Measurements from ENCODE around the gene ARHGAP30. TPM values are rescaled to one million over a fixed set of nuclear protein-coding genes. Genes with fewer than 3 reads are reported as not detected.
"Not testable (repeated sequence)": the region's sequence is repeated elsewhere in the genome, so short reads cannot be mapped to it uniquely, and the experiment has no call there.

Gene ARHGAP30
- polyA plus RNA-seq, 3 donors, result 2.3 to 10.8 (median 9.8) TPM

- WGBS, 3 donors, result 11 to 15% (median 13%) methylated on average over 34 of the region's 34 CpGs
- H3K27ac ChIP-seq (ENCODE audit: low read depth, low read length), result no peak overlapping the region
Observed at GRCh38 chr1:161021165-161021969, 48.3 kb downstream of the ARHGAP30 start.

GRCh38 chr1:161020509-161021164 is 49.1 kb downstream of the ARHGAP30 start, which contains the start of gene F11R:
F11R (minus strand) TSS chr1:161021152; CDS start chr1:161021073, 79 bp downstream.
- WGBS, 3 donors, result 0 to 1% (median 0%) methylated on average over 36 of the region's 36 CpGs
- no peak within 1 kb of the TSS for H3K27ac ChIP-seq (ENCODE audit: low read depth, low read length)

DNA sequence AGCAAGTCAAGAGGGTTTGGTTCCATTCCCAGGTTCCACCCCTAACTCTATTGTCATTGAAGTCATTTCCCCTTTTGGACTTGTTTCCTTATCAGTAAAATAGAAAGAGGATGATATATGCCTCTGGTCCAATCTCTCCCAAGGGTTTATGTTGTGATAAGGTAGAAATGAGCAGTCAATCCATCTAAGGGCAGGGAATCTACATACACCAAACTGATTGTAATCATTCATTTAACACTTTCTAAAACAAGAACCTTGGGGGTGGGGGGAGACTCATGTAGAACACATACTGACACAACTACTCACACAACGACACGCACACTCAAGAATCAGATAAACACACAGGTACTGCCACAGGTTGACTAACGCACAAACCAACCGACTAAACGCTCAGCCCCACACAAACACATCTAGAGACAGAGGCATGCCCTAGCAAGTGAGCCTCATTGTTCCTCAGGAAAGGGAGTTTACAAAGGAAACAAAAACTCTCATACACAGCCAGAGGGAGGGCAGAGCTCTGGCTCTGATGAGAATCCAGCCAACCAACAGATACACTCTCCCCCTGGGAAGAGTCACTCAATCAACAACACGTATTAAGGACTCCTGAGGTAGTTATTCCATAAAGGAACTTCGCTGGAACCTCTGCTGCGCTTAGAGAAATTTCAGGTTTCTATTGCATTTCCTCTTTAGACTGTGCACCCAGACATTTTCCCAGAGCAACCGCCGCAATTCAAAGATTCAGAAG is 49.8 kb downstream of the ARHGAP30 start:
- no peak overlapping the region for H3K27ac ChIP-seq (ENCODE audit: low read depth, low read length)
- 4 to 19% (median 13%) methylated on average over 10 of the region's 10 CpGs for WGBS, 3 donors

- WGBS, 3 donors, result 67 to 78% (median 67%) methylated on average over 15 of the region's 15 CpGs
- not testable (repeated sequence) for H3K27ac ChIP-seq (ENCODE audit: low read depth, low read length)
Observed at GRCh38 chr1:161019111-161019660, 50.5 kb downstream of the ARHGAP30 start.

DNA sequence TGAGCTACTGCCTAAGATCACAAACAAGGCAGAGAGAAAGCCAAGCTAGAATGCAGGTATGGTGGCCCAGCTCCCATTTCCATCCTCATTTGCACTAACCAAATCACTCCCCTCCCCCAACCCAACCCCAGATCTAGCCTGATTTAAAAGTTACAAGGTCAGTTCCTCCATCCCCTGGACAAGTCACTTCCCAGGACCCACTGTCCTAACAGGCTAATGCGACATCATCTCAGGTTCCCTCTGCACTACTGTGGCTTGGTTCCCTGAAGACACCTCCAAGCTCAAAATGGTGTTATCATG is 51.1 kb downstream of the ARHGAP30 start:
- 58 to 85% (median 78%) methylated on average over 1 of the region's 1 CpG for WGBS, 3 donors
- H3K27ac ChIP-seq (ENCODE audit: low read depth, low read length), result no peak overlapping the region

DNA sequence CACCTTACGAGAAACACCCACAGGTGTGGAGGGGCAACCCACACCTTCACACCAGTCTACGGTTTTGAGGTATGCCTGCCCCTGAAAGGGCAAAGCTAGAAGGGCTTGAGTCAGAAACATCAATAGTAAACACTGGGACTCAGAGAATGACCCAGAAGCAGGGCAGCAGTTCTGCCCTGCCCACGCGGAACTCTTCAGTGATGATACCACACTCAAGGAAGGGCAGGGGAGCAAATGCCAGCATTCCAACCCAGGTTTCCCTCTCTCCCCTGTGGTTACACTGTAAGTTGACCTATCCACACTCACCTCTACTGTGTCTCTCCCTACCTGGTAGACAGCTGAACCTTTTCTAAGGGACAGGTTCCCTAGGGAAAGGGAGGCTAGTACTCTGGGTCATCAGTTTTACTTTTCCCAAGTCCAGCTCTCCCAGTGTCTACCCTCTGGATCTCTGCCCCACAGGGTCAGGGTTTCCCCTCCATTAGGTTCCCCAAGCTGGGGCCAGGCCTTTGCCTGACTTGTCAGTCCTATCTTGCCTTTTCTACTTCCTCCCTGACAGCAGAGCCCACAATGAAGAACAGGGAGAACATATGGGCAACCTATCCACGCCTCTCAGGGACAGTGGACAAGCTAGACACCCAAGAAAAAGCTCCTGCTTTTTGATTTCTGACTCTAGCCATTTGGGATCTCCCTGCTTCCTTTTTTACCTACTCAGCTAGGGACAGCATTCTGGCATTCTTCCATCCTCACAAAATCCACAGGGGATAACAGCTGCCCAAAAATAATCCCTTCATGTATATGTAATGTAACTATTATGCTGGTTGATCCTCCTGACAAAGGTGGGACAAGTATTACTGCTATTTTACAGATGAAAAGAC is 51.7 kb downstream of the ARHGAP30 start:
- 66 to 87% (median 83%) methylated on average over 5 of the region's 5 CpGs for WGBS, 3 donors
- no peak overlapping the region for H3K27ac ChIP-seq (ENCODE audit: low read depth, low read length)

DNA sequence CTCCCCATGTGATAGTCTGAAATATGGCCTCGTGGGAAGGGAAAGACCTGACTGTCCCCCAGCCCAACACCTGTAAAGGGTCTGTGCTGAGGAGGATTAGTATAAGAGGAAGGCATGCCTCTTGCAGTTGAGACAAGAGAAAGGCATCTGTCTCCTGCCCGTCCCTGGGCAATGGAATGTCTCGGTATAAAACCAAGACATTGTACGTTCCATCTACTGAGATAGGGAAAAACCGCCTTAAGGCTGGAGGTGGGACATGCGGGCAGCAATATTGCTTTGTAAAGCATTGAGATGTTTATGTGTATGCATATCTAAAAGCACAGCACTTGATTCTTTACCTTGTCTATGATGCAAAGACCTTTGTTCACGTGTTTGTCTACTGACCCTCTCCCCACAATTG is 52.5 kb downstream of the ARHGAP30 start:
- 71 to 80% (median 80%) methylated on average over 6 to 7 of the region's 7 CpGs for WGBS, 3 donors
- H3K27ac ChIP-seq (ENCODE audit: low read depth, low read length), result not testable (repeated sequence)

- H3K27ac ChIP-seq (ENCODE audit: low read depth, low read length), result not testable (repeated sequence)
- 25 to 42% (median 34%) methylated on average over 1 of the region's 1 CpG for WGBS, 3 donors
Observed at GRCh38 chr1:161016683-161017082, 53.0 kb downstream of the ARHGAP30 start.

DNA sequence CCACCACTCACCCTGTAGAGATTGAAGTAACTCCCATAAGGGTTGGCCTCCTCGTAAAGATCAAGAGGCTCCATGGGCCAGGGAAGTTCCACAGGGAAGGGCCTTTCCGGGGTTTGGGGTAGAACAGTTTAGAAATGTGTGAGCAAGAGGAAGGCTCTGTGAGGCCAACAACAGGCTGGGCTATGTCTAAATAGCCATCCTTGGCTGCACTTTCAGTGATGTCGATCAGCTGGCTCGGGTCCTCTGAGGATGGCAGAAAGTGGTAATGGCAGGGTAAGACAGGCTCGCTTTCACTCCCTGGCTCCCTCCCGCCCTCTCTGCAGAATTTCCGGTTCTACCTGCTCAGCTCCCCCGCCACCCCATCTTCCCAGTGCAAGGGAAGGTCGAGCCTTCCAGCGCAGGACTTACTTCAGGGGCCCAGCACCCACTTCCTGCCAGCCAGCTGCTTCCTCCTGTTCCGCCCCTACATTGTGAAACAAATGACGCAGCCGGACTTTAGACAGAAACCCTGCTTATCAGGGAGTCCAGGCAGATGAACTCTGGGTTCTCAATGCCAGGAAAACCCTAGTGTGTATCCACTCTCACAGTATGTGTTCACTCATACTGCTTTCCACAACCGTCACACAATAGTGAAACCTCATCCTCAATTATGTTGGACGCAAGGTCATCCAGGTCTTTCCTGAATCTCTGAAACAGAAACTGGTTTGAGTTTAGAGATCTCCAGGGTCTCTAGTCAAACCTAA is 56.0 kb downstream of the ARHGAP30 start:
- WGBS, 3 donors, result 16 to 19% (median 16%) methylated on average over 15 of the region's 15 CpGs
- H3K27ac ChIP-seq (ENCODE audit: low read depth, low read length), result no peak overlapping the region

DNA sequence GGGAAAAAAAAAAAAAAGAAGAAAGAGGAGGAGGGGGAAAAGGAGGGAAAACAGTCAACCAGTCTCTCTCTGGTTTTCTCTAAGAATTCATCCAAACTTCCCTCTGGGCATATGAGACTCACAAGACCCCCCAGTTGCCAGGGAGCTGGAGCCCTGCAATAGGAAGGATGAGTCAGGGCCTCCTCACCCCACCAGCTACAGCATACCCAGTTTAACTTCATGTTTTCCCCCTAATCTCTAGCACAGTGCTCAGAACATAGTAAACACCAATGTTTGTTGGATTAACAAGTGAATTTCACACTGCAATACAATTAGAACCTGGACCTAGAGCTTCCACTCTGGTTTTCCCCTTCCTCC is 56.6 kb downstream of the ARHGAP30 start:
- no peak overlapping the region for H3K27ac ChIP-seq (ENCODE audit: low read depth, low read length)

DNA sequence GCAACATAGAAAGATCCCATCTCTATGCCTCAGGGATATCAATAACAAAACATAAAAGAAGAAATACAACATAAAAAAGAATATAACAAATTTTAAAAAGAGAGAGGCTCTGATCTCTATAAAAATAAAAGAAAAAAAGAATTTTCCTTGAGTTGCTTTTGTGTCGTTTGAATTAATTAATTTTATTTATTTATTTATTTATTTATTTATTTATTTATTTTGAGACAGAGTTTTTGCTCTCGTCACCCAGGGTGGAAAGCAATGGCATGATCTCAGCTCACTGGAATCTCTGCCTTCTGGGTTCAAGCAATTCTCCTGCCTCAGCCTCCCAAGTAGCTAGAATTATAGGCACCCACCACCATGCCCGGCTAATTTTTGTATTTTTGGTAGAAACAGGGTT is 57.3 kb downstream of the ARHGAP30 start:
- WGBS, 3 donors, result 82 to 95% (median 91%) methylated on average over 3 of the region's 3 CpGs
- H3K27ac ChIP-seq (ENCODE audit: low read depth, low read length), result no peak overlapping the region

DNA sequence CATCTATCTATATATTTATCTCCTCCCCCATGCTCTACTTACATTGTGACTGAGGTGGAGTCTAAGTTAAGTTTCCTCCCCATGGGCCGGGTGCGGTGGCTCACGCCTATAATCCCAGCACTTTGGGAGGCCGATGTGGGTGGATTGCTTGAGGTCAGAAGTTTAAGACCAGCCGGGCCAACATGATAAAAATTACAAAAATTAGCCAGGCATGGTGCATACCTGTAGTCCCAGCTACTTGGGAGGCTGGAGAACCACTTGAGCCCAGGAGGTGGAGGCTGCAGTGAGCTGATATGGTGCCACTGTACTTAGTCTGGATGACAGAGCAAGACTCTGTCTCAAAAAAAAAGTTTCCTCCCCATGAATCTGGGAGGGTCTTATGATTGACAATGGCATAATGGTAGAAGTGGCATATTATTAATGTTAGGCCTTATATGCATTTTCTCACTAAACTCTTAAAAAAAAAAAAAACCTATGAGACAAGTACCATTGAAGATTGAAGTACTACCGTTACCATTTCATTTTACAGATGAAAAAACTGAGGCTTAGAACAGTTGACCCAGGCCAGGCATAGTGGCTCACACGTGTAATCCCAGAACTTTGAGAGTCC is 60.0 kb downstream of the ARHGAP30 start:
- WGBS, 3 donors, result 82 to 91% (median 87%) methylated on average over 7 of the region's 7 CpGs
- no peak overlapping the region for H3K27ac ChIP-seq (ENCODE audit: low read depth, low read length)

GRCh38 chr1:161008869-161009510 is 60.7 kb downstream of the ARHGAP30 start:
- 65 to 78% (median 76%) methylated on average over 4 of the region's 4 CpGs for WGBS, 3 donors
- H3K27ac ChIP-seq (ENCODE audit: low read depth, low read length), result no peak overlapping the region

- H3K27ac ChIP-seq (ENCODE audit: low read depth, low read length), result no peak overlapping the region
- 96 to 100% (median 100%) methylated on average over 2 of the region's 2 CpGs for WGBS, 3 donors
Observed at GRCh38 chr1:161007369-161007768, 62.3 kb downstream of the ARHGAP30 start.

GRCh38 chr1:161006563-161006962 is 63.1 kb downstream of the ARHGAP30 start:
- H3K27ac ChIP-seq (ENCODE audit: low read depth, low read length), result no peak overlapping the region
- 86 to 95% (median 93%) methylated on average over 8 of the region's 8 CpGs for WGBS, 3 donors

GRCh38 chr1:161001525-161001924 is 68.2 kb downstream of the ARHGAP30 start:
- no peak overlapping the region for H3K27ac ChIP-seq (ENCODE audit: low read depth, low read length)

More at GRCh38 chr1:161001525-161001924, 68.2 kb downstream of the ARHGAP30 start:
- 61 to 74% (median 65%) methylated on average over 5 of the region's 5 CpGs for WGBS, 3 donors
